Measurements from ENCODE around the gene TMEM106A.
A peak's percentile ranks its signal among the peaks of the same experiment; 100 is the strongest.
"Not testable (repeated sequence)": the region's sequence is repeated elsewhere in the genome, so short reads cannot be mapped to it uniquely, and the experiment has no call there.

TMEM106A gene

DNA sequence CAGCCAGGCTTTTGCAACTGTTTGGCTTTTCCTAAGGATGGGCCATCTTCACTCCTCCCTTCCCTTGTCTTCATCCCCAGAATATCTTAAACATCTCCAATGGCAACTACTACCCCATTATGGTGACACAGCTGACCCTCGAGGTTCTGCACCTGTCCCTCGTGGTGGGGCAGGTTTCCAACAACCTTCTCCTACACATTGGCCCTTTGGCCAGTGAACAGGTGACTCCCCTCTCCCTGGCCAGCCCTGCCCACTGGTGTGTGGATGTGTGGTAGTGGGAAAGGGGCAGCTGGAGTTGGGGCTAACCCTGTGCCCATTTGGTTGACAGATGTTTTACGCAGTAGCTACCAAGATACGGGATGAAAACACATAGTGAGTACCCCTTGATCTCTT, 4.7 kb downstream of the TMEM106A start:
- no peak for DNase-seq

DNA sequence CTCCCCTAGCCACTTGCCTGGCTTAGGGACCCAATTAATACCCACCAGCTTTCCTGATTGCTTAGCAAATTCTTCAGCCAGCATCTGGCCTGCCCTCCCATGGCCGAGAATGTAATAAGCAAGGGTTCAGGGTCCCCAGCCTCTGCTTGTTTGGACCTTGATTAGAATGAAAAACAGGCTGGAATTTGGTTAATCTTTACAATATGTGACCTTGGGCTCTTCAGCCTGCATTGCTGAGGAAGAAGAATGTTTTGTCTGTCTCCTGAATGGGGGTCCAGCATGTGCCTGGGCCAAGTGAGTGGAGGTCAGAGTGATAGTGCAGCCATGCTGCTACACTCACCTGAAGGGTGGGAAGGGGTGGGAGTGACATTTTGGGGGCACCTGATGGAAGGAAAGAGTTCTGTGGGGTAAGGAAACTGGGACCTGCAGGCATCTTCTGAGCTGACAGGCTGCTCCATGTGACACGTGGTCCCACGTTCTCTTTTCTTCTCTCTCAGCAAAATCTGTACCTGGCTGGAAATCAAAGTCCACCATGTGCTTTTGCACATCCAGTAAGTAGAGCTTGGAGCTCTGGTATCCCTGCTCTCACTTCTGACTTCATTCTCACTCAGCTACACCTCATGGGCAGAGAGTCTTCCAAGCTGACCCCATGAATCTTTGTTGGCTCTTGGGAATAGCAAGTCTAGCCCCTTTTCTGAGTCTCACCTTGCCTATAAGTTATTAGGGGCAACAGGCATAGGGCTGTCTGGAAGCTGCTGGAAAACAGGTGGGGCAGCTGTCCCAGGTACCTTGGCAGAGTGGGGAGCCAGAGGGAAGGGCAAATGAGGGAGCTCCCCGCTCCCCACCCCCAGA, 5.3 kb downstream of the TMEM106A start:
- DNase-seq: no peak

DNA sequence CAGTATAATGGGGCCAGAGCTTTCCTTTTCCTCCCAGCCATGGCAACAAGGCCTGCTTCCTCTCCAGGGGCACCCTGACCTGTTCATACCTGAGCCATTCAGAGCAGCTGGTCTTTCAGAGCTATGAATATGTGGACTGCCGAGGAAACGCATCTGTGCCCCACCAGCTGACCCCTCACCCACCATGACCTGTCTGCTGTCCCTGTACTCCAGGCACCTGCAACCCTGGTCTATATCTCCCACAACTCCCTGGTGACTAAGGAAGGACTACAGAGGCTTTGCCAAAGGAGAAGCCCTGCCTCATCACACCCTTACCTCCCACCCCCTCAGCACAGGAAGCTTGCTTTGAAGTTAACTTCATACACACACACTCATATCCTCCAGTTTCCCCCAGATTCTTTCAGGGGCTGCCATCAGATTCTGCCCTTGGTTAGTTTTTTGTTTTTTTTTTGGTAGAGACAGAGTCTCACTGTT, 6.0 kb downstream of the TMEM106A start:
- peak; percentile 31 for DNase-seq

DNA sequence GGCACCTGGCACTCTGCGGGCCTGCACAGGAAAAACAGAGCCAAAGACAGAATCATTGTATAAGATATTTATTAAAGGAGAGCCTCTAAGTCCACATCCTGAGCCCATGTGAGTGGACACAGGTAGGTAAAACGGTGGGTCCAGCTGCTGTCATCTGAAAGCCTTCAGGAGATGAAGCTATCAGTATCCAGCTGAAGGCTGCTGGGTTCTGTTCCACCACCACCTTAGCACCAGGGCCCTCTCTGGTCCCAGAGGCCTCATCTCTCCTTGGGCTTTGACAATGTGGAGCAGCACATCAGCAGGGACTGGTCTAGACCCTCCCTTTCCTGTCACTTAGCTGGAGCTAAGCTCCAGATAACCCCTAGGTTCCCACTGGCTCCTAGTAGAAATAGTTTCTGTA, 7.3 kb downstream of the TMEM106A start:
- DNase-seq: no peak

DNA sequence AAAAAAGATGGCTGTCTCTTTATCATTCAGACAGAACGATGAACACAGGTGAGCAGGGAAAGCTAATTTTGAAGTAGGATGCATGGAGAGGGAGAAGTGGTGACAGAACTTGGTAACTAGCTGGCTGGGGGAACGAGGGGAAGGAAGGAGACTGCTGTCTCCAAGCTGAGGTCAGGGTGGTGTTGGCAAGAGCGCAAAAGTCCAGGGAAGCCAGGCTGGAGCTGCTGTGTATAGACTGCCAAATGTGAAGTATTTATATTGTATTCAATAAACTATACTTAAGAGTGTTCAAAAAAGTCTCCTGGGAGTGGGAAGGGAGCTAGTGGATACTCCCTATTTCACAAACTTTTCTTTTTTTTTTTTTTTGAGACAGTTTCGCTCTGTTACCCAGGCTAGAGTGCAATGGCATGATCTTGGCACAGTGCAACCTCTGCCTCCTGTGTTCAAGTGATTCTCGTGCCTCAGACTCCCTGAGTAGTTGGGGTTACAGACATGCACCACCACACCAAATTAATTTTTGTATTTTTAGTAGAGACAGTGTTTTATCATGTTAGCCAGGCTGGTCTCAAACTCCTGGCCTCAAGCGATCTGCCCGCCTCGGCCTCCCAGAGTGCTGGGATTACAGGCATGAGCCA, 8.2 kb downstream of the TMEM106A start:
- DNase-seq: no peak

DNA sequence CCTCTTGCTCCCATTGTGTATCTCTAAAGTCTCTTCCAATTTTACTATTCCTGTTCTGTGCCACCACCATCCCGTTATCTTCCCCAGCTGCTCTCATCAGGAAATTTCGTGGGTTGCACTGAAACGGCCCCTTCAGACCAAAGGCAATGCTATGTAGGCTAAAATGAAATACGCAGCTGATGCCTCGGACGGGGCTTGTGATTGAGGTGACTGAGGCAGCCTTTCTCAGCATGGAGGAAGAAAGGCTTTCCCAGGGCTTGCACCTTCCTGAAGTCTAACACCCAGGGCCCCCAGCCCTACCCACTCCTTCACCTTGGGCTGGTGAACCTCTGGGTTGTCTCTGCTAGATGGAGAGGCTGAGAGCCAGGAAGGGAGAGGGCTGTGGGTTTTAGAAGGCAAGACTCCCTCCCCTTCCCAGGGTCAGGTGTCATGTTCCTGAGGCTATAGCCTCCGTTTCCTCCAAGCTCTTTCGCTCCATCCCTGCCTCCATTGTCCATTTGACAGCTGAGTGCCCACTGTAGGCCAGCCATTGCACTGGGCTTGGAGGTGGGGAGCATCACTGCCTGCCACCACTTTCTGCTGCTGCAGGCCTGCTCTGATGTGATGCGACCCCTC, 8.9 kb downstream of the TMEM106A start:
- no peak for DNase-seq

DNA sequence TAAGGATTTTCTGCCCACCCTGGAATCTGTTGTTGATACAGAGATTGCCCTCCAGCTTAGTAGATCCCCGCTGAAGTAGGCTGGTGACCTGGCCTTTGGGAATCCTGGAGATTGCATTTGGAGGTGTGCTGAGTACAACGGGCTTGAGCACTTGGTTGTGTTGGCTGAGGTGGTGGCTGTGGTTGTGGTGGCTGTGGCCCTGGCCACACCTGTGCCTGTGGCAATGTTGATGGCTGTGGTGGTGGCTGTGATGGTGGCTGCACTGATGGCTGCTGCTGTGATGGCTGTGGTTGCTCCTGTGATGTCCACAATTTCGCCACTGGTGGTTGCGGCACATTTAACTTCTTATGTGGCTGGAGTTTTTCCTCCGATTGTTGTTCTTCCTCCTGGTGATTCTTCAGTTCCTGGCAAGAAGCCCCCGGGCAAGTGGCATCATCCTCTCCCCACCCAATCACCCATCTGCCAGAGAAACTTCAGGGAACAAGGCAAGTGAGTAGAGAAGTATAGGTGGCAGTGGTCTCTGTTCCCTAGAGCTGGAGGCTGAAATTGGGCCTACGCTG, 12.6 kb downstream of the TMEM106A start:
- DNase-seq: no peak

DNA sequence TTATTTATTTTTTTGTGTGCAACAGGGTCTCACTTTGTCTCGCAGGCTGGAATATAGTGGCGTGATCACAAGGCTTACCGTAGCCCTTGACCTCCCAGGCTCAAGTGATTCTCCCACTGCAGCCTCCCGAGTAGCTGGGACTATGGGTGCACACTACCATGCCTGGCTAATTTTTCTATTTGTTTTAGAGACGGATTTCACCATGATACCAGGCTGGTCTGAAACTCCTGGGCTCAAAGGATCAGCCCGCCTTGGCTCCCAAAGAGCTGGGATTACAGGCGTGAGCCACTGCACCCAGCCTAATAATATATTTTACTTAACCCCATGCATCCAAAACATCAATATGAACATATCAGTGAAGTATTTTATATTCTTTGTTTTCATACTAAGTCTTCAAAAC, 14.7 kb downstream of the TMEM106A start:
- no peak for DNase-seq

DNA sequence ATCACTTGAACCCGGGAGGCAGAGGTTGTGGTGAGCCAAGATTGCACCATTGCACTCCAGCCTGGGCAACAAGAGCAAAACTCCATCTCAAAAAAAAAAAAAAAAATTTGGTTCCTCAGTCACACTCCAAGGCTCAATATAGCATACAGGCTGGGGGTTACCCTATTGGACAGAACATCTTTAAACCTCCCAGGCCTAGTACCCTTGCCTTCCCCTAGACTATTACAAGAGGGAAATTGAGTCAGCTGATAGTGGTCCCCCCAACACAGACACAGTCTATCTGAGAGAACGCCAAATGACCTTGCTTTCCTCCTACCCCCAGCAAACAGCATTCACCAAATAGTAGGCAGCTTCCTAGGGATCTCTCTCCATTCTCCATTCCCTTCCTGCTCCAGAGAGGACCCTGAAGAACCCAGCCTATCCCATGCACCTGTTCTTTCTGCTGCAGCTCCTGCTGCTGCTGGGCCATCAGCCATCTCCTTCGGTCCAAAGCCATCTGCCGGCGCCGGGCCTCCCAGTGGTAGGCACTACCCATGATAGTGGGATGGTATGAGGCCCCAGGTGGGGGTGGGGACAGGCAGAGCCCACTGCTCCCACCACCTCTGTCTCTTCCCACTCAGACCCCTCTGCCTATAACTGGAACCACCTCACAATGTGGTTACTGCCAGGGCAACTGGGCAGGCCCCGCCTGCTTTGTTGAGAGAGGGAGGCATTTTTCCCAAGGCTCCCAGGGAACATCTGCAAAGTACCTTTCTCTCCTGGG, 16.5 kb downstream of the TMEM106A start, which contains the start of gene CCDC200:
CCDC200 (minus strand) TSS at position 604 of the 763 bp plus-strand sequence; CDS start at position 535, 69 bp downstream.
- not testable (repeated sequence) for DNase-seq

DNA sequence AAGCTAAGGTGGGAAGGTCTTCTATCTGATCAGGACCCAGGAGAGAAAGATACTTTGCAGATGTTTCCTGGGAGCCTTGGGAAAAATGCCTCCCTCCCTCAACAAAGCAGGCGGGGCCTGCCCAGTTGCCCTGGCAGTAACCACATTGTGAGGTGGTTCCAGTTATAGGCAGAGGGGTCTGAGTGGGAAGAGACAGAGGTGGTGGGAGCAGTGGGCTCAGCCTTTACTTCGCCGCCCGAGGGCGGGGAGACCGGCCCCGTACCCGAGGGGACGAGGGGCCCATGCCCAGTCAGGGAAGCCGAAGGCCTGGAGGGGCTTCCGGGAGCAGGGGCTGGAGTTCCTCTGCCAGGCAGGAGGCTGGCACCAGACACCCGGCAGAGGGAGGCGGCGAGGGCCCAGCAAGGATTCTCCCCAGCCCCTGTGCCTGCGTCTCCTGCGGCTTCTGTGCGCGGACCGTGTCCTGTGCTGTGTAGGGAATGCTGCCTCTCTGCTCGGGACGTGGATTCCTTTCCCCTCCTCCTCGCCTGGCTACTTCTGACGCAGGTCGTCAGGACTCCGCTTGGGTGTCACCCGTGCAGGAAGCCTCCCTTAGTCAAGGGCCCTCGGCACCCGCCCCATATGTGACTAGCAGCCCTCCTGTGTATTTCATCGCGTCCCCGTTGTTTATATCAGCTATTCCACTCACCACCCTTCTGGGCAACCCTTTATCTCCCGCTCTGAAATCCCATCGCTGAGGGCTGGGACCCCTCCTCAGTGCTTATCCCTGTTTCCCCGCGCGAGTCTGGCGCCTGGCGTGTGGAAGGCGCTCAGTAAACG, 19.7 kb downstream of the TMEM106A start:
- DNase-seq: not testable (repeated sequence)

DNA sequence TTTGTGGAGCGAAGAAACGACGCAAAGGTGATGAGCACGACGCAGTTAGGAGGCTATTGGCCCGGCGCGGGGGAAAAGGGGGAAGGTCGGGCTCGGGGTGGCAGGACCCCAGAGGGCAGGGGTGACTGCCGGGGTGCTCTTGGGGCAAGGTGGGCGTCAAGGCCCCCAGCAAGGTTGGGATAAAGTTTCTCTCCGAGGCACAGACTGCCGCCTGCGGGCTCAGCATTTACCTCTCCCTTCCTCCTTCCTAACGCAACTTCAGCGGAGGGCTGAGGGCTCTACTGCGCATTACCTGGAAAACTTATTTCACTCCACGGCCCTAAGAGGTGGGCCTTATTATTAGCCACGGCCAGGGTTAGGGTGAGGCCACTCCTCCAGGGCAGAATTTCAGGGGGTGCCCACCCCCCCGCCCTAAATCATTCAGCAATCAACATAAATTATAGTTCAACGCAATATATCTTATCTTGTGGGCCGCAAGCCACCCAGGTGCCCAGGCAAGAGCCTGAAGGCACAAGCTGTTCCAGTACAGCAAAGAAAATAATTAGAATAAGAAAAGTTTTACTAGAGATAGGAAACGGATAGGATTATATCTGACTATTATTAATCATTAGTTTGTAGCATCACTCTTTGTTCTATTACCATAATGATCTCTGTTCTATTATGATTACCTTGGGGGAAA, 20.5 kb downstream of the TMEM106A start:
- DNase-seq: not testable (repeated sequence)

DNA sequence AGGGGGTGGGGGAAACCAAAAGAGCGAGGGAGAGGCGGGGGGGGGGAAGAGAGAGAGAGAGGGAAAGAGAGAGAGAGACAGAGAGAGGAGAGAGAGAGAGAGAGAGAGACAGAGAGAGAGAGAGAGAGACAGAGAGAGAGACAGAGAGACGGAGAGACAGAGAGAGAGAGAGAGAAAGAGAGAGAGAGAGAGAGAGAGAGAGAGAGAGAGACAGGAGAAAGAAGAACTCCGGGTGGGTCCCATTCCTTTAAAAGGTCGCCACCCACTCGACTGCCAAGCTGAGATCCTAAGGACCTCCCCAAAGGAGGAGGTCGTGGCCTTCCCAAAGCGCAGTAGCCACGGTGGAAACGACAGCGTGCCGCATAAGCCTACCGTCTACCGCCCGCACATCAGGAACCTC, 21.6 kb downstream of the TMEM106A start:
- DNase-seq: not testable (repeated sequence)

DNA sequence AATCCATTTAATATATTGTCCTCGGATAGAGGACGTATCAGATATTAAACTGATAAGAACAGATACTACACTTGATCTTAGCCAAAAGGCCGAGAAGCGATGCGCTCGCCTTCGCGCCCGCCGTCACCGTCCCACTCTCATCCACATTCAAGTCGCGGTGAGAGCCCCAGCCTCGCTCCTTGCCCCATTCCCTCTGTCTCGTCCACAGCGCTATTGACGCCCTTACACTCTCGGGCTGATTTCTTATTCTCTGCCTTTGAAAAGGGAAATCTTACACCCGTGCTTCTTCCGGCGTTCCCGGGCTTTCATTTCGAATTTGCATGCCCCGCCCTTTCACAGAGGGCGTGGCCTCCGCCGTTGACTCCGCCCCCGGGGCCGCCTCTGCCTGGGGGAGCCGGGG, 22.2 kb downstream of the TMEM106A start, which contains the start of gene RNU2-1:
RNU2-1 (minus strand) TSS at position 101 of the 400 bp plus-strand sequence.
- not testable (repeated sequence) for DNase-seq

DNA sequence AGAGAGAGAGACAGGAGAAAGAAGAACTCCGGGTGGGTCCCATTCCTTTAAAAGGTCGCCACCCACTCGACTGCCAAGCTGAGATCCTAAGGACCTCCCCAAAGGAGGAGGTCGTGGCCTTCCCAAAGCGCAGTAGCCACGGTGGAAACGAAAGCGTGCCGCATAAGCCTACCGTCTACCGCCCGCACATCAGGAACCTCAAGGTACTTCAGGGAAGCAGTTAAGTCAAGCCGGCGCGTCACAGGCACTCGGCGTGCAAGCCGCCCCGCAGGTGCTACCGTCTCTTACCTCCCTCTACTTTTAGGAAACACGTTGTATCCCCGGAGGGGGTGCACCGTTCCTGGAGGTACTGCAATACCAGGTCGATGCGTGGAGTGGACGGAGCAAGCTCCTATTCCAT, 27.9 kb downstream of the TMEM106A start:
- DNase-seq: not testable (repeated sequence)

DNA sequence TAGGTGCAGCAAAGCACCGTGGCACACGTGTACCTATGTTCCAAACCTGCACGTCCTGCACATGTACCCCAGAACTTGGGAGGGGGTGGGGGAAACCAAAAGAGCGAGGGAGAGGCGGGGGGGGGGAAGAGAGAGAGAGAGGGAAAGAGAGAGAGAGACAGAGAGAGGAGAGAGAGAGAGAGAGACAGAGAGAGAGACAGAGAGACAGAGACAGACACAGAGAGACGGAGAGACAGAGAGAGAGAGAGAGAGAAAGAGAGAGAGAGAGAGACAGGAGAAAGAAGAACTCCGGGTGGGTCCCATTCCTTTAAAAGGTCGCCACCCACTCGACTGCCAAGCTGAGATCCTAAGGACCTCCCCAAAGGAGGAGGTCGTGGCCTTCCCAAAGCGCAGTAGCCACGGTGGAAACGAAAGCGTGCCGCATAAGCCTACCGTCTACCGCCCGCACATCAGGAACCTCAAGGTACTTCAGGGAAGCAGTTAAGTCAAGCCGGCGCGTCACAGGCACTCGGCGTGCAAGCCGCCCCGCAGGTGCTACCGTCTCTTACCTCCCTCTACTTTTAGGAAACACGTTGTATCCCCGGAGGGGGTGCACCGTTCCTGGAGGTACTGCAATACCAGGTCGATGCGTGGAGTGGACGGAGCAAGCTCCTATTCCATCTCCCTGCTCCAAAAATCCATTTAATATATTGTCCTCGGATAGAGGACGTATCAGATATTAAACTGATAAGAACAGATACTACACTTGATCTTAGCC, 29.1 kb downstream of the TMEM106A start:
- not testable (repeated sequence) for DNase-seq

DNA sequence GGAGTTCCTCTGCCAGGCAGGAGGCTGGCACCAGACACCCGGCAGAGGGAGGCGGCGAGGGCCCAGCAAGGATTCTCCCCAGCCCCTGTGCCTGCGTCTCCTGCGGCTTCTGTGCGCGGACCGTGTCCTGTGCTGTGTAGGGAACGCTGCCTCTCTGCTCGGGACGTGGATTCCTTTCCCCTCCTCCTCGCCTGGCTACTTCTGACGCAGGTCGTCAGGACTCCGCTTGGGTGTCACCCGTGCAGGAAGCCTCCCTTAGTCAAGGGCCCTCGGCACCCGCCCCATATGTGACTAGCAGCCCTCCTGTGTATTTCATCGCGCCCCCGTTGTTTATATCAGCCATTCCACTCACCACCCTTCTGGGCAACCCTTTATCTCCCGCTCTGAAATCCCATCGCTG, 34.8 kb downstream of the TMEM106A start:
- DNase-seq: not testable (repeated sequence)

All from activated CD8-positive, alpha-beta memory T cell treated with anti-CD3 and anti-CD28 coated beads, Interleukin-2, amount 50 U/mL, for 4 hours (primary cell).